ELR (cell line): Measurements from ENCODE around the gene NIT1.
A peak's percentile ranks its signal among the peaks of the same experiment; 100 is the strongest.

Source experiments
- DNase-seq: peaks from one replicate; pipeline ENCODE4 v3.0.0-alpha.2; 2015; ENCODE audit warnings: low read depth

Gene NIT1

GRCh38 chr1:161153682-161154337 is 35.9 kb downstream of the NIT1 start, which contains the start of gene UFC1:
TSS of gene UFC1 (plus strand) at chr1:161153978. CDS start at chr1:161153998, 20 bp downstream.
- DNase-seq = peak; percentile 93

GRCh38 chr1:161157867-161158266 is 40.0 kb downstream of the NIT1 start:
- no peak for DNase-seq

- peak; percentile 54 for DNase-seq
Measured at GRCh38 chr1:161158316-161159010, 40.6 kb downstream of the NIT1 start.

GRCh38 chr1:161159087-161159912 is 41.4 kb downstream of the NIT1 start, which contains the start of gene USP21:
TSS of gene USP21 (plus strand) at chr1:161159500. CDS start at chr1:161160641, 1,141 bp downstream.
- DNase-seq = peak; percentile 94

GRCh38 chr1:161159913-161160243 is 42.0 kb downstream of the NIT1 start:
- DNase-seq = no peak

- no peak for DNase-seq
Measured at GRCh38 chr1:161160671-161161145, 42.8 kb downstream of the NIT1 start.

- no peak for DNase-seq
Measured at GRCh38 chr1:161161652-161162051, 43.7 kb downstream of the NIT1 start.

GRCh38 chr1:161162052-161162451 is 44.1 kb downstream of the NIT1 start:
- no peak for DNase-seq

- no peak for DNase-seq
Measured at GRCh38 chr1:161162806-161163205, 44.9 kb downstream of the NIT1 start.

GRCh38 chr1:161163793-161164192 is 45.9 kb downstream of the NIT1 start:
- no peak for DNase-seq

- DNase-seq = no peak
Measured at GRCh38 chr1:161164901-161165610, 47.2 kb downstream of the NIT1 start.

- DNase-seq = peak; percentile 99
Measured at GRCh38 chr1:161165742-161166668, 48.1 kb downstream of the NIT1 start, which contains the start of gene PPOX. TSS of gene PPOX (plus strand) at chr1:161166426. CDS start at chr1:161166848, 422 bp downstream.

GRCh38 chr1:161166669-161167548 is 49.0 kb downstream of the NIT1 start:
- peak; percentile 52 for DNase-seq

- DNase-seq = no peak
Measured at GRCh38 chr1:161168906-161169305, 51.0 kb downstream of the NIT1 start.
